Subcutaneous abdominal adipose tissue (tissue), 5 donors: ENCODE results near the gene ENGASE.

ENCODE experiments used
- H3K27ac ChIP-seq: one replicate; pipeline ENCODE4 v1.7.0; 2013; ENCODE audit warnings: low read depth, mild to moderate bottlenecking, inconsistent platforms, low read length, moderate library complexity
- H3K27me3 ChIP-seq, 5 donors: one replicate each; pipeline ENCODE4 v1.7.0; 2013; ENCODE audit warnings: low read length in 5 of 5, inconsistent platforms in 1 of 5; ENCODE audit not compliant: control insufficient read depth in 5 of 5, insufficient read depth in 4 of 5
- H3K36me3 ChIP-seq, 5 donors: one replicate each; pipeline ENCODE4 v1.7.0; 2013; ENCODE audit warnings: low read length in 5 of 5; ENCODE audit not compliant: control insufficient read depth in 5 of 5, insufficient read depth in 5 of 5
- H3K4me1 ChIP-seq, 5 donors: one replicate each; pipeline ENCODE4 v1.7.0; 2013; ENCODE audit warnings: low read length in 5 of 5, mild to moderate bottlenecking in 3 of 5, moderate library complexity in 1 of 5; ENCODE audit not compliant: control insufficient read depth in 5 of 5, insufficient read depth in 5 of 5
- H3K4me3 ChIP-seq, 5 donors: one replicate each; pipeline ENCODE4 v1.7.0; 2013; ENCODE audit warnings: low read length in 5 of 5, low read depth in 1 of 5
- H3K9ac ChIP-seq, 5 donors: one replicate each; pipeline ENCODE4 v1.7.0; 2013; ENCODE audit warnings: low read length in 5 of 5, mild to moderate bottlenecking in 4 of 5, moderate library complexity in 3 of 5
- H3K9me3 ChIP-seq, 5 donors: one replicate each; pipeline ENCODE4 v1.7.0; 2013; ENCODE audit warnings: low read length in 5 of 5; ENCODE audit not compliant: control insufficient read depth in 5 of 5
- donor health status: healthy.
- donor health status: healthy.
- donor health status: healthy.
- donor health status: healthy.
- donor health status: healthy.

ENGASE gene

DNA sequence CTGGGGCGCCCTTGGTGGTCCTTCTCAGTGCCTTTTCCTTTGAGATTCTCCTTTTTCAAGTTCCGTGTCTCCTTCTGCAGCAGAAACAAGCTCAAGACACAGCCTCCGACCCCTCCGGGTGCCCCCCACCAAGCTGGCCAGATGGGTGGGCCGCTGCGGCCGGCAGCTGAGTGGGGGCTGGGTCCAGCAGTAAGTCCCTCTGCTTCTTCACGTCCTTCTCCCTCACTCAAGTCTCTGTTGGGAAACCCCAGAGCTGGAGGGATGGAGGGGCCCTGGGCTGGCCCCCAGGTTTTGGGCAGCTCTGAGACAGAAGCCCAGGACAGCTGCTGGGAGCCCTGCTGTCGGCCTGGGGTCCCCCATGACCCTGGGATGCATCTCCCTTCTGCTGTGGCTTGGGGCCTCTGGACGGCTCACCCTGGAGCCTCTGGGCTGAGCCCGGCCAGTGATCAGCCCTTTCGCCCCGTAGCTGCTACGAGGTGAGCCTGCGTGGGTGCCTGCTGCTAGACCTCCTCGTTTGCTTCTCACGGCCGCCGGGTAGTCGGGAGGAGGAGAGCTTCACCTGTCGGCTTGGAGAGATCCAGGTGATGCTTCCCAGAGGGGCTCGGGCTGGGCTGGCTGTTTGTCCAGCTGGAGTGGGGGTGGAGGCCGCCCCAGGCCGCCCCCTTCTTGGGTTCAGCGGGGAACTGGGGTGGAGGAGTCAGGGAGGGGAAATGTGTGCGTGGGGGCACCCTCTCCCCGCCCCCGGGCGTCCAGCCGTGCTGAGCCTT lies 10.7 kb downstream of the ENGASE start:
- Histone ChIP-seq H3K9me3 (no peaks in the 10 kb centered on the region), H3K36me3 (peaks cover 0 to 66% (median 55%) of the 10 kb centered on the region in 5 donors), H3K27ac (no peak overlapping the region), H3K4me1 (peaks cover 0 to 10% (median 8%) of the 10 kb centered on the region in 5 donors), H3K4me3 (no peak overlapping the region), H3K9ac (no peak overlapping the region), H3K27me3 (no peaks in the 10 kb centered on the region)

DNA sequence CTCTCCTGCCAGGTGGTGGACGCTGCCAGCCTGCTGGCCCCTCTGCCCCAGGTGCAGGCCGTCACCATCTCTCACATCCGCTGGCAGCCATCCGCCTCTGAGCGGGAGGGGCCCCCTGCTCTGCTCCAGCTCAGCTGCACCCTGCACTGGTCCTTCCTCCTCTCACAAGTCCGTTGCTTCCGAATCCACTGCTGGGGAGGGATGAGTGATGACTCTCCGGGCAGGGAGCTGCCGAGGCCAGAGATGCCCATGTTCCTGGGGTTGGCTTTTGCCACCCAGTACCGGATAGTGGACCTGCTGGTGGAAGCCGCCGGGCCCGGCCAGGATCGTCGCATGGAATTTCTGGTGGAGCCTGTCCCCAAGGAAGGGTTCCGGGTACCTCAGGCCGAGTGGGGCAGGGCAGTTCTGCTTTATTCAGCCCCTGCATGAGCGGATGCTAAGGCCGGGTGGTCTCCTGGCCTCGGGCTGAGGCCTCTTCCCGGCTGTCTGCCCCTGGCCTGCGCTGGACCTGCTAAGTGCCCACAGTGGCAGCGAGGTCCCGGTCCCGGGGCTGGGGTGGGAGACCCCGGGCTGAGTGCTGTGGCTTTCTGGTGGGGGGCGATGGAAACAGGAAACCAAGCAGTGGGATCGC lies 11.4 kb downstream of the ENGASE start:
- H3K4me1 ChIP-seq, result peaks cover 0 to 14% (median 13%) of the 10 kb centered on the region in 5 donors
- peaks cover 0 to 3% (median 0%) of the 10 kb centered on the region in 5 donors for H3K27me3 ChIP-seq
- no peak overlapping the region for H3K27ac ChIP-seq
- no peaks in the 10 kb centered on the region for H3K9me3 ChIP-seq
- H3K9ac ChIP-seq, result no peak overlapping the region
- no peak overlapping the region for H3K4me3 ChIP-seq
- peaks cover 0 to 60% (median 49%) of the 10 kb centered on the region in 5 donors for H3K36me3 ChIP-seq

DNA sequence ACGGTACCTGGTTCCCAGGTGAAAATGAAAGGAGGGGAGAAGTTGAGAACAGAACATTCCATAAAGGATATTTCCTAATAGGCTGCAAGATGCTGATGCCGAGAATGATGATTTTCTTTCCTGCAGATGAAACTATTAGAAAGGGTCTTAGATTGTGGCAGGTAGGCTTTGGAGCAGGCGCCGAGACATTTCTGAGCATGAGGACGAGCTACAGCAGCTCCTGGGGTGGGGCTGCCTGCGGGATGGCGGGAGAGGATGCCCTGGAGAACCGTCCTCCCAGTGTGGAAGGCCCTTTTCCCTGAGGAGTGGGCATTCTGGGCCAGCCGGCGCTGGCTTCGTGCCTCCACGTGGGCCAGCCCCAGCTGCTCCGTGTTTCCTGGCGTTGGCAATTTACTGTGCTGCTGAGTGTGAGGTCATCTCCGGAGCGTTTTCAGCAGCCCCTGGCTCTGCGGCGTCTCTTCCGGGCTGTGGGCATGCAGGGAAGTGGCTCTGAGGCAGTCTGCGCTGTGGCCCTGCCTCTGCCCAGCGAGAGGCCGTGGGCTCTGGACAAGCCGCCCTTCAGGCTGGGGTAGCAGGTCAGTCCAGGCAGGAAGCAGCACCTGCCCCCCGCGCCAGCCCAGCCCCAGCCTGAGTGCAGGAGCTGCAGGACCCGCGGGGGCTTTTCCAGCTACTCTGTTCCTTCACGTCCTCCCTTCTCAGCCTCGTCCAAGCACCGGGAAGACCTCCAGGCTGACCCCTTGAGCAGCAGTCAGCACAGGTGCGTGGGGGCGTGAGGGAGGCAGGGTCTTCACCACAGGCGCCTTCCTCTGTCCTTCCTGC lies 12.2 kb downstream of the ENGASE start:
- Histone ChIP-seq H3K4me1 (peaks cover 0 to 14% (median 13%) of the 10 kb centered on the region in 5 donors), H3K36me3 (peaks cover 0 to 55% (median 49%) of the 10 kb centered on the region in 5 donors), H3K9me3 (no peaks in the 10 kb centered on the region), H3K27me3 (peaks cover 0 to 11% (median 6%) of the 10 kb centered on the region in 5 donors), H3K9ac (no peak overlapping the region), H3K27ac (no peak overlapping the region), H3K4me3 (no peak overlapping the region)

DNA sequence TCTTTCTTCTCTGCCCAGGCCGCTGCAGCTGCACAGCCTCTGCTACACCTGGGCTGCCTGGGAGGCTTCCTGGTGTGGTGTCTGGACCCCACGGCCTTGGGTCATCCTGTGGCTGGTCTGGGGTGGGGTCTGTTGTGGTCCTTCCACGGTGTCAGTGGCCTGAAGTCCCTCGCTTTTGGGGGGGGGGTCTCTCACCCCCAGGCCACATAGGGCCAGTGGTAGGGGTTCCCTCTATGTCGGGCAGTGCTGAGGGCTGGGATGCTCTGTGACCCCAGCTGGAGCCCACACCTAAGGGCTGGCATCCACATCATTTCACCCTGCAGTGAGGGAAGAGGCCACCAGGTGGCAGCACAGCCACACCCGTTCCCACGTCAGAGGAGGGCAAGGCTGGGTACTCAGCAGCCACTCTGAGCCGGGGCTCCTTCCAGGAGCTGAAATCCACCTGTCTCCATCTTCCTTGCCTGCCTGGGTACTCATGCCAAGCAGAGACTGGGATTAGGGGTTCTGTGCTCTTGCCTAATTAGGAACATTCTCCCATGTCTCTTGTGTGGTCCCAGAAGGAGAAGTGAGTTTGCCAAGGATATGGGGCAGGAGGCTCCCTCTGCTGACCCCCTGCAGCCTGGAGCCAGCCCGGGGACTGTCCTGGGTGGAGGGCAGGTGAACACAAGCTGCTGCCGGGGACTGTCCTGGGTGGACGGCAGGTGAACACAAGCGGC lies 13.0 kb downstream of the ENGASE start:
- no peak overlapping the region for H3K9ac ChIP-seq
- peaks cover 0 to 48% (median 43%) of the 10 kb centered on the region in 5 donors for H3K36me3 ChIP-seq
- H3K27me3 ChIP-seq, result peaks cover 4 to 18% (median 13%) of the 10 kb centered on the region in 5 donors
- no peaks in the 10 kb centered on the region for H3K9me3 ChIP-seq
- peaks cover 0 to 14% (median 13%) of the 10 kb centered on the region in 5 donors for H3K4me1 ChIP-seq
- H3K4me3 ChIP-seq, result no peak overlapping the region
- H3K27ac ChIP-seq, result no peak overlapping the region

DNA sequence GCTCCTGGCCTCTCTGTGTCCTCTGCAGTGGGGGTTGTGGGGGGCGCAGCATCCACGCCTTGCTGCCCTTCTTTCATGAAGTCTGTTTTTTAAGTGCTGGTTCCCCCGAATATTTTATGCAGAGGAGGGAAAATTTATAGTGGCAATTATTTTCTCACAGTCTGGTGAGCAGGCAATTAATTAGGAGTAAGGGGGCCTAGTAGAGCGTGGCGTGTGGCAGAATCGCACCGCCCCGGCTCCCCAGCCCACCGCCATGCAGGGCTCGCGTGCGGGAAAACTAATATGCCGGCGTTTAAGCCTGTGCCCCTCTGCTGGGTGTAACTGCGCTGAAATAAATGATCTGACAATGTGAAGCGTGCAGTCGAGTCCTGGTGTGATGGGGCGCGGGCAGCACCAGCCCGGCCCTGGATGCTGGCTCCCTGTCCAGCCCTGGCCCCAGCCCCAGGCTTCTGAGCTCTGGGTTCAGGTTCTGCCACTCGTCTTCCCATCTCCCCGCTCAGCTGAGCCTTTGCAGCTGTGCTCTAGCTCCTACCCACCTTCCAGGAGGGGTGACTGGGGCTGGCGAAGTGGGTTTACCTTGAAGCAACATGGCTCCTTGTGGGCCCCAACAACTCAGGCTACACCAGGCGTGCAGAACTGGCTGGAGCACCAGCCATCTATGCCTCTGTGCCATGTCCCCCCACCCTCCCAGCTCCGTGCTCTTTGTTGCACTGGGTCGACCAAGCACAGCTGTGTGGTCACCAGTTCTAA lies 13.8 kb downstream of the ENGASE start:
- Histone ChIP-seq H3K4me3 (no peak overlapping the region), H3K9ac (no peak overlapping the region), H3K4me1 (peaks cover 0 to 14% (median 13%) of the 10 kb centered on the region in 5 donors), H3K27ac (no peak overlapping the region), H3K27me3 (peaks cover 9 to 24% (median 20%) of the 10 kb centered on the region in 5 donors), H3K36me3 (peaks cover 0 to 39% (median 34%) of the 10 kb centered on the region in 5 donors), H3K9me3 (no peaks in the 10 kb centered on the region)

DNA sequence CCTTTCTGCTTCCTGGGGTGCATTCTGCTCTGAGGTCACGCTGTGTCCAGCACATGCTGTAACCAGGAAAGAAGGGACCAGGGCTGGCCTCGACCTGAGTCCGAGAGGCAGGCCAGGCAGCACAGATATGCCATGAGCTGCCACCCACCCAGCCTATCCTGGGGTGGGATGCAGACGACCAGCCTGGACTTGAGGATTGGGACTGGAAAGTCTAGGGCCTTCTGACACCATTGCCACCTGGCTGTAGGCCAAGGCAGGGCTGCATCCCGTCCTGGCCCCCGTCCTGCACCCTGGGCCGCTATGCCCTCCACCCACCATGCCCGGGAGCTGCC lies 14.3 kb downstream of the ENGASE start:
- Histone ChIP-seq H3K27ac (no peak overlapping the region), H3K4me3 (no peak overlapping the region), H3K9me3 (no peaks in the 10 kb centered on the region), H3K4me1 (peaks cover 0 to 14% (median 13%) of the 10 kb centered on the region in 5 donors), H3K36me3 (peaks cover 0 to 34% (median 29%) of the 10 kb centered on the region in 5 donors), H3K9ac (no peak overlapping the region), H3K27me3 (peaks cover 13 to 30% (median 20%) of the 10 kb centered on the region in 5 donors)

DNA sequence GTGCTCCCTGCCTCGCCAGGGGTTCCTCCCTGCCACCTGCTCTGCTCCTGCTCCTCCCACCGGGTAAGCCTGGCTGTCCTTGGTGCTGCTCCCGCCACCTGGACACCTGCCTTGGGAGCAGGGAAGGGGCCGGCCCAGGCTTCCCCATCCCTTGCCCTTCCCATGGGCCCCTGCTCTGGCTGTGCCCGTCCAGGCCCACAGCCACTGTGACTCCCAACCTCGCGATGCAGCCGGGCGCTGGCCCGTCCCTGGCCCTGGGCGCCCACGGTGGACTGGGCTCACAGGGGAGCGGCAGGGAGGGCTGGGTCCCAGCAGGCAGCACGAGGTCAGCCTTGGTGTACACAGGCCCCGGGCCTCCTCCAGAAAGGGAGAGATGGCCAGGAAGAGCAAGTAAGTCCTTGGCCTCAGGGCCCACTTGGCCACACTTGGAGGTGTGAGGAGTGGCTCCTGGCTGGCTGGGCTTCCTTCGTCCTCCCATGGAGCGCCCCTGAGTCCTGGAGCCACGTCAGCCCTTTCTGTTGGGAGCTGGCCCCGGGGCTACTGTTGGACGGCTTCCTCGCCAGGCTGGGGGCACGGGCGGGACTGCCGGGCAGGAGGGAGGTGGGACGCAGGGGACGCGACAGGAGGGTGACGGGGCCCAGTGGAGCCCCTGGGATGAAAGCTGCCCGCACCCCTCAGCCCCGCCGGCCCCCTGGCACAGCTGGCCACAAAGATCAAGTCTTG lies 15.3 kb downstream of the ENGASE start:
- peak overlapping the region in 1 of 5 donors; percentile 52 for H3K9ac ChIP-seq
- peaks cover 18 to 39% (median 29%) of the 10 kb centered on the region in 5 donors for H3K27me3 ChIP-seq
- H3K4me3 ChIP-seq, result no peak overlapping the region
- H3K36me3 ChIP-seq, result peaks cover 0 to 26% (median 21%) of the 10 kb centered on the region in 5 donors
- H3K27ac ChIP-seq, result no peak overlapping the region
- peaks cover 0 to 14% (median 13%) of the 10 kb centered on the region in 5 donors for H3K4me1 ChIP-seq
- no peaks in the 10 kb centered on the region for H3K9me3 ChIP-seq

DNA sequence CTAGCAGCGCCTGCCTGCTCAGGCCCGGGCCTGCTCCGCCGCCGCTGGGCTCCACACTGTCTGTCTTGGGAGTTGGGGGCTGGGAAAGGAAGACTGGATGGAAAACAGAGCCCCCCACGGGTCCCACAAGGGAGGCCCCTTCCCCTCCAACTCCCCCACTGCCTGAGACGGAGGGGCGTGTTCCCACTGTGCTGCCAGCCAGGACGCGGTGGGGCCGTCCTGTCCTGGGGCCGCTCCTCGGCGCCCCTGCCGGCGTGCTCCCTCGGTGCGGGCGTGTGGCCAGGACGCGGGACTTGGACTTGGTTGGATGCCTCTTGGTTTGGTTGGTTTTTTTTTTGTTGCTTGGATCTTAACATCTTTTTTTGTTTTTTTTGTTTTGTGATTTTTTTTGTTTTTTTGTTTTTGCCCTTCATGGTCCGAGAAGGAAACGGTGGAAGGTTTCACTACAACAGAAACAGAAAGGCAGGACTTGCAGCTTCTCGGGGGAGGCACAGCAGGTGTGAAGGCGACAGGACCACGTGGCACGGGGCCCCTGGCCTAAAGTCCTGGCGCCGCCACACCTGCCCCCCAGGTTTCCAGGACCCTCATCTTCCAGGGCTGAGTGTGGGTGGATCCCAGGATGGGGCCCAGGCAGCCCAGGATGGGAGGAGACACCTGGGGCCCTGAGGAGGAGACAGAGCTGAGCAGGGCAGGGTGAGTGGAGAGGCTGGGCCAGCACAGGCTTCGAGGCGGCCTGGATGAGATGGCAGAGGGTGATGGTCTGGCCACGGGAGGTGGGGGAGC lies 16.0 kb downstream of the ENGASE start:
- Histone ChIP-seq H3K4me3 (no peak overlapping the region), H3K9me3 (no peaks in the 10 kb centered on the region), H3K9ac (peak overlapping the region in 1 of 5 donors; percentile 52), H3K27me3 (peaks cover 24 to 46% (median 36%) of the 10 kb centered on the region in 5 donors), H3K36me3 (peaks cover 0 to 19% (median 13%) of the 10 kb centered on the region in 5 donors), H3K27ac (no peak overlapping the region), H3K4me1 (peaks cover 0 to 14% (median 13%) of the 10 kb centered on the region in 5 donors)
